ENCODE measurements around the gene PHGDH.

Gene PHGDH

DNA sequence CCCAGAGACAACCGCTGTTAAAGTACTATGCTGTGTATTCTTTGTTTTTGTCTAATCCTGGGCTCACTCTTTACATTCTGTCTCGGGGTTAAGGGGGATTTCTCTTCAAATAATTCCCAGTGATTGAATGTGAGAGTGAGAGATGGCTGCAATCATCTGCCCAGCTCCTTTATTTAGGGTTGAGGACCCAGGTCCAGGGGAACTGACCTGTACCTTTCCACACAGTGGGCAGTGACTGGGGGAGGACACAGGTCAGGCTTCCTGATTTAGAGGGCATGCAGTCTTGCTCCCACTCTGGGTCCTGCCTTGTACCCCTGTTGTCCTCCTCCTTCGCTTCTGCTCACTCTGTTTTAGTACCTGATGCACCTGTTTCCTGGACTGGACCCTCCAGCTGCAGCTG lies 22.0 kb downstream of the PHGDH start:
- no peak for DNase-seq

- DNase-seq, result no peak
Measured at GRCh38 chr1:119735217-119735616, 23.5 kb downstream of the PHGDH start.

DNA sequence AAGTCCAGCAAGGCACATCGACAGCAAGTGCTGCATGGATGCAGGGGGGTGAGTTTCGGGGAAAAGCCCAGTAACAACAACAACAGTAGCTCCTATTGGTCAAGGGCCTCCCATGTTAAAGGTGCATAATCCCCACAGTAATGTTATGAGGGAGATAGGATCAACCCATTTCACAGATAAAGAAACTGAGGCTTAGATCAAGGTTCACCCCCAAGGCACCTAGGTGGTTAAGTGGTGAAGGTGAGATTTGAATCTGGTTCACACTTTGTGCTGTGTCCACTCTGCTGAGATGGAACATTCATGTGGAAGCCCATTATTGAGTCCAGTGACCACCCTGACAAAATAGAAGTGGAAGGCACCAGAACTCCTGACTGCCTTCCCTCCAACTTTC lies 24.9 kb downstream of the PHGDH start:
- DNase-seq, result no peak

DNA sequence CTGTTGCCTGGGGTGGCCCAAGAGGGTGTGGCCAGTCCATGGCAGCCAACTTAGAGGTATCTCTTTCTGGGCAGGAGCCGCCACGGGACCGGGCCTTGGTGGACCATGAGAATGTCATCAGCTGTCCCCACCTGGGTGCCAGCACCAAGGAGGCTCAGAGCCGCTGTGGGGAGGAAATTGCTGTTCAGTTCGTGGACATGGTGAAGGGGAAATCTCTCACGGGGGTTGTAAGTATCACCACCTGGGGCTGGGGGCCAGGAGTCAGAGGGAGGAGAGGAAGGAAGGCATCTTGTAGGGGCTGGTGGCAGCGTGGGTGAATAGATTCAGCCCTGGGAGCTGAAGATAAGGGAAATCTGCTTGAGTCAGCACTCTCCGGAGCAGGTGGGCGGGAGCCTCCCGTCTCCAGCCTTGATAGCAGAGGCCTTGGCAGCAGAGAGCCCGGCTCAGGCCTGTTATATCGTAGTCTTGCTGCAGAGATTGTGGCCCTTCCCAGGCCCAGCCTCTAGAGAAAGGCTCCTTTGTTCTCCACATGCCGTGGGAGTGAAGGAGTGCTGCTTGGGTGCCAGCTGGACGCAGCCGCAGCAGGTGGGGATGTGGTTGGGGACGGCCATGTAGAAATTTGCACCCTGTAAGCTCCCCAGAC lies 25.4 kb downstream of the PHGDH start:
- no peak for DNase-seq

GRCh38 chr1:119738100-119738720 lies 26.5 kb downstream of the PHGDH start:
- DNase-seq, result no peak

GRCh38 chr1:119739150-119739549 lies 27.4 kb downstream of the PHGDH start:
- no peak for DNase-seq

GRCh38 chr1:119740261-119740660 lies 28.5 kb downstream of the PHGDH start:
- no peak for DNase-seq

GRCh38 chr1:119740896-119741780 lies 29.4 kb downstream of the PHGDH start:
- no peak for DNase-seq

DNA sequence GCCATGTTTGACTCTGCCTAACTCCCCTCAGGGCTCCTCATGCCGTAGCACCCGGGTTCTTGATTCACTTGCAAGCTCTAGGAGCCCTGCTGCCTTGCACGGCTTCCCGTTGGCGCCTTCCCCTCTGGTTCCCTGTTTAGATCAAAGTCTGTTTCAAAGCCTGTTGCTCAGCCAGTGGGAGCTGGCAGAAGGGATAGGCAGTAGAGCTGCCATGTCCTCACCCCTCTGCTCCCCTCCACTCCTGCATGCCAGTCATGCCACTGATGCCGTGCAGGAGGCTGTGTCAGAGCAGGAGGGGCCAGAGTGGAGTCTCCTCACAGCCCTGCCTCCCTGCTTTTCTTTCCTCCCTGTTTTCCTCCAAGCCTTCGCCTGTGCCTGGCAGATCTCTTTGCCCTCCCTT lies 30.5 kb downstream of the PHGDH start:
- no peak for DNase-seq

DNA sequence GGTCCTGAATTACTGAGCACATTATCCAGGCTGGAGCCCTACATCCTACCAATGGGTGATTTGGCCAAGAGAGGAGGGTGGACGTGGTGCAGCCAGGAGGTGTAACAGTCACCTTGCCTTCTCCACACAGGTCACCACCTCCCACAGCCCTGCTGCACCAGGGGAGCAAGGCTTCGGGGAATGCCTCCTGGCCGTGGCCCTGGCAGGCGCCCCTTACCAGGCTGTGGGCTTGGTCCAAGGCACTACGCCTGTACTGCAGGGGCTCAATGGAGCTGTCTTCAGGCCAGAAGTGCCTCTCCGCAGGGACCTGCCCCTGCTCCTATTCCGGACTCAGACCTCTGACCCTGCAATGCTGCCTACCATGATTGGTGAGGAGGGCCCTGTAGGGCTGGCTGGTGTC lies 30.9 kb downstream of the PHGDH start:
- no peak for DNase-seq

DNA sequence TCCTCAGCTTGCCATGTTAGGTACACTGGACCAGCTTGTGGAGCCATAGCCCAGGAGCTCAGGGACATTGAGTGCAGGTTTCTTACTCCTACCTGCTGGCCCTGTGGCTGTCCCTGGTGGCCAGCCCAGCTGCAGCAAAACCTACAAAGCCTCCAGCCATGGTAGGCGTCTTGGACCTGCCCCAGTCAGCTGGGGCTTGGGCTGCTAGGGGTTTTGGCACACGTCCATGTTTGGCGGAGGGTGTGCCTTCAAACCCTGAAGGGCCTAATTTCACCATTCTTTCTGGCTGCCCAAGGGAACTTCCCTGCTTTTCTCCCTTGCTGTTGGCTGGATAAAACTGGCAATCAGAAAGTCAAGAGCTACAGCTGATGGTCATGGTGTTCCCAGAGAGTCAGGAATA lies 31.6 kb downstream of the PHGDH start:
- DNase-seq, result no peak

DNA sequence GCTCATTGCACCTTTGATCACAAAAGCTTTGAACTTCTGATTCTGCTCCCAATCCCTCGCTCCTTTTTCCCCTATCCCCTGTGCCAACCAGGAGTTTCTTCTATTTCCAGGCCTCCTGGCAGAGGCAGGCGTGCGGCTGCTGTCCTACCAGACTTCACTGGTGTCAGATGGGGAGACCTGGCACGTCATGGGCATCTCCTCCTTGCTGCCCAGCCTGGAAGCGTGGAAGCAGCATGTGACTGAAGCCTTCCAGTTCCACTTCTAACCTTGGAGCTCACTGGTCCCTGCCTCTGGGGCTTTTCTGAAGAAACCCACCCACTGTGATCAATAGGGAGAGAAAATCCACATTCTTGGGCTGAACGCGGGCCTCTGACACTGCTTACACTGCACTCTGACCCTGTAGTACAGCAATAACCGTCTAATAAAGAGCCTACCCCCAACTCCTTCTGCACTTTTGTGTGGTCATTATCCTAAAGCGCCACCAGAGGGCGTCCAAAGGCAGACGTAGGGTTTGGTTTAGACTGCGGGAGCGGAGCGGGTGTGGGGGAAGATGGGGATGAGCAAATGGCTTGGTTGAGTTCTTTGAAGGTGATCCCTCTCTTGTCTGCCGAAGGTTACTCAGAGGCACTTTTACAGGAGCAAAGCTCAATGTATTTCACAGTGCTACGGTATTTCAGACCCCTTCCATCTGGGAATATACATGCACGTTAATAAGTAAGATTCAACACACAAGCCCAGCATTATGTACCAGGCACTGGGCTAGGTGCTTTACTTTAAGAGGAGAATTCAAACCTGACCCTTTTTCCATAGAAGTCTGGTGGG lies 32.3 kb downstream of the PHGDH start:
- DNase-seq, result peak; percentile 58

- DNase-seq, result no peak
Measured at GRCh38 chr1:119744598-119744942, 32.8 kb downstream of the PHGDH start.

- DNase-seq, result no peak
Measured at GRCh38 chr1:119745034-119745433, 33.3 kb downstream of the PHGDH start.

DNA sequence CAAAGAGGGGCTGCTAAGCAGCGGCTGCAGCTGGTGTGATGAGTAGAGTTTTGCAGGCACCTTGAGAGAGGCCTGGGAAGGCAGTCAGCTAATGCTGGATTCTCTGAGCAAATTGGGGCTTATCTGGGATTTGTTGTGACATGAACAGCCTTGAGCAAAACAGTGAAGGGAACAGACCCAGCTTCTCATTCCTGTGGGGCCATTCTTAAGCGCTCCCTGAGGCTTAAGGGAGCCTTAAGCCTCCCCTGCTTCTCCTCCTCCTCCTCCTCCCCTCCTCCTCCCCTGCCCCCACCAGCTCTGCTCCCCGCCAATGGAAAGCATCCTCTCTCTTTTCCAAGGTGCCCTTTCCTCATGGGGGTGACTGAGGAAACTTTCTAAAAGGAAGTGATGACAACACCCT lies 35.7 kb downstream of the PHGDH start:
- no peak for DNase-seq

GRCh38 chr1:119748040-119748439 lies 36.3 kb downstream of the PHGDH start:
- DNase-seq, result no peak

DNA sequence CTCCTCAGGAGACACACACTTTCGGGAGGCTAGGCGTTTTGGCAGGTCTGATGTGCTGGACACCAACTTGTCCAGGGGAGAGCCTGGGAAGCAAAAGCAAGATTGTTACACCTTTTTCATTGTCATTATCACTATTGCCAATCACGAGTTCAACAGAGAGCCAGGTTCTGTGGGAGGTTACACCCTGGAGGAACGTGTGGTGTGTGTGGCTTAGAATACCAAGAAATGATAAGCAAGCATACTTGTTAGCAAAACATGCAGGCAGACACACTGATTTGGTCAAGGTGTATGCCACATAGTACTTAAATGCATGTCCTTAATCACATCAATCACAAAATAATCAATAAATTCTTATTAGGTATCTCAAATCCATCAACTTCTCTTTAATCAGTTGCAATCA lies 40.9 kb downstream of the PHGDH start:
- DNase-seq, result no peak

DNA sequence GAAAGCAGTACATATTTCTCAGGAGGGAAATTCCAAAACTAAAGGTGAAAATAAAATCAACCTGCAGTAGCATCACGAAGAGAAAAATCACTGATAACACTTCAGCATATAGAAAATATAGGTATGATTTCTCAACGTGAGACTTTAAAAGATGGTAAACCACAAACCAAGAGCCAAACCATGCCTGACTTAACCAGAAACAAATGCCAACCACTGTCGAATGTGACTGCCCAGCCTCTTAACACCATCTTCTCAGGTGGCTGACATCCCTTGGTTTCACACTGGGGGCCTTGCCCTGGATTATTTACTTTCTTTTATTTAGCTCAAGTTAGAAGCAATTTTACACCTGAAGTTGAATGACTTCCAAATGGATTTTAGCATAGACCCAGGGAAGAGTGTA lies 46.9 kb downstream of the PHGDH start:
- no peak for DNase-seq

DNA sequence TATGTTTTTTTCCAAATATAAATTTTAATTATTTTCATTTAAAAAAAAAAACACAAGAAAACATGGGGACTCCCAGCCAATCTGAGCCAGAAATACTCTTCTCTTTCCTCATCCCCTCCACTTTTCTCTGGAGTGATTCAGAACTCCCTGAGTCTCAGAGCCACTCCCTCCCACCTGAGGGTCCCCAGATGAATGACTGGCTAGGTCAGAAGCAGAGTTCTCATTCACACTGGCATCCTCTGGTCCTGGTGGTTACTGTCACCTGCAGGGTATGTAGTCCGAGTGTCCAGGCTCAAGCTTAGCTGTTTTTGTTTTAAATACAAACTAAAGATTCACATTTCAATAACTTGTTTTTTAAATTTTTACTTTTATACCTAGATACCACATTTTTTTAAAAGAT lies 50.7 kb downstream of the PHGDH start:
- DNase-seq, result no peak

DNA sequence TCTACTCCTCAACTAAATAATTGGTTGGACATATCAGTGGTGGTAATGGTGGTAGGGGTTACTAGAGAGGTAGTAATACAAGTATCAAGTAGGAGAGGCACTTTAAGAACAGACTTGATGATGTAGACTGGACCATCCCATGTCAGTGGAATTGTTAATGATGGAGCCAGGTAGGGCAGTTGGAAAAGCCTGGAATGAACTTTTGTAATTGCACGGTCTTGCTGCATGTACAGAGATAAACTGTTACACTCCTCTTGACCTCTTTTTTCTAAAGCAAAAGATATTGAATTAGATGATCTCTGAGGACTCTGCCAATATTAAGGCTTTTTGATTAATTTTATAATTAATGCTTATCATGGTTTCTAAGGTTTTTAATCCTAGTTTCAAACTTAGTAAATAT lies 51.2 kb downstream of the PHGDH start:
- DNase-seq, result no peak

- no peak for DNase-seq
Measured at GRCh38 chr1:119764220-119764619, 52.5 kb downstream of the PHGDH start.

DNA sequence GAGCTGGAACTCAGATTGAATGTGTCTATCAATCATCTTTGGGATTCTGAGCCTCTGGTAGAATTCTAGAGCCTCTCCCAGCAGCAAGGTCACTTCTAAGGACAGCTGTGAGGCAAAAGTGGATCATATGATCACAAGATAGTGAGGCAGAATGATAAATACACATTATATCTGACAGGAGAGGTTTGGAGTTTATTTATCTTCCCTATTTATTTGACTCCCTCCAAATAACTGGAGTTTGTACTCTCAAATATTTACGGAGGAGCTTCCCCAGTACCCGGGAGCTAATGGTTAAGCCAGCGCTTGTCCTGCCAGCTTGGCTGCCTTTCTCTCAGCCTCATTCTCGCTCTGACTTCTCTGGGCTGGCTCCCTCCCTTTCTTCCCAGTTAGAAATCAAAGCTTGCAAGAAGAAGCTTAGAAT lies 54.6 kb downstream of the PHGDH start:
- no peak for DNase-seq

DNA sequence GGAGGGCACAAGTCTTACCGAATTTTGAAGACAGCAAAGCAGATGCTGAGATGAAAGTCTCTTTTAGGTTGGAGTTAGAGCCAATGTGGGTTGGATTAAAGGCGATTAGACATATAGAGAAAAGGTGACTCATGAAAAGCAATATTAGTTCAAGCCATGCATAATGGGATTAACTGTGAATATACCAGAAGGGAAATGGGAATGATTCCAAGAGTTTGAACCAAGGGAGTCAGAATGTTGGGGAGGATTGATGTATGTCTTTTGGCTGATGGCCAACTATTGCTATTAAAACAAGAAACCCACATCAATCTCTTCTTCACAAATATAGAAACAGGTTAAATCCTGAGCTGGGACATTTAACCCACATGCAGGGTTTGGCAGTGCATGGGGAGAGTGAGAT lies 55.8 kb downstream of the PHGDH start:
- no peak for DNase-seq
